Osteoblast (primary cell): ENCODE results near the gene NAV2. TPM values are rescaled to one million over a fixed set of nuclear protein-coding genes. Genes with fewer than 3 reads are reported as not detected.
"Not testable (repeated sequence)": the region's sequence is repeated elsewhere in the genome, so short reads cannot be mapped to it uniquely, and the experiment has no call there.

Source experiments
- DNase-seq: peaks from one replicate; pipeline ENCODE4 v3.0.0; 2011; ENCODE audit warnings: low spot score, mixed read lengths; ENCODE audit not compliant: insufficient read length; ENCODE audit errors: missing footprints
- H2AFZ ChIP-seq: 2 replicates; pipeline ENCODE4 v1.6.0; 2011; ENCODE audit warnings: mild to moderate bottlenecking, low read length
- H3K27ac ChIP-seq: 2 replicates; pipeline ENCODE4 v1.5.1; 2011; ENCODE audit warnings: mild to moderate bottlenecking, low read depth, low read length, moderate library complexity
- H3K27me3 ChIP-seq: 2 replicates; pipeline ENCODE4 v1.6.0; 2012; ENCODE audit warnings: mild to moderate bottlenecking, control low read depth, inconsistent platforms, low read length, moderate library complexity; ENCODE audit not compliant: insufficient read depth
- H3K36me3 ChIP-seq: 2 replicates; pipeline ENCODE4 v1.5.1; 2011; ENCODE audit warnings: mild to moderate bottlenecking, low read length, control low read depth, moderate library complexity; ENCODE audit not compliant: insufficient read depth
- H3K4me1 ChIP-seq: 2 replicates; pipeline ENCODE4 v1.5.1; 2011; ENCODE audit warnings: mild to moderate bottlenecking, low read length, control low read depth, moderate library complexity; ENCODE audit not compliant: insufficient read depth
- H3K4me2 ChIP-seq: 2 replicates; pipeline ENCODE4 v1.6.0; 2011; ENCODE audit warnings: mild to moderate bottlenecking, low read length; ENCODE audit not compliant: insufficient read depth
- H3K4me3 ChIP-seq: fragments of 200-600 bp; sonication (generic); 3 replicates; pipeline ENCODE4 v1.5.1; 2012; ENCODE audit warnings: mild to moderate bottlenecking, low read length, inconsistent platforms; ENCODE audit not compliant: insufficient read depth
- H3K79me2 ChIP-seq: 2 replicates; pipeline ENCODE4 v1.6.0; 2012; ENCODE audit warnings: mild to moderate bottlenecking, low read length, control low read depth, inconsistent platforms; ENCODE audit not compliant: insufficient read depth
- H3K9me3 ChIP-seq: 2 replicates; pipeline ENCODE4 v1.5.1; 2011; ENCODE audit warnings: low read depth, low read length, control low read depth
- H4K20me1 ChIP-seq: 2 replicates; pipeline ENCODE4 v1.6.0; 2012; ENCODE audit warnings: mild to moderate bottlenecking, low read length, control low read depth; ENCODE audit not compliant: insufficient read depth
- total RNA-seq: library from RNA; depleted of rRNA; stranded (reverse); fragments of >200 nt; gene quantifications from 2 replicates; pipeline ENCODE4 v1.2.3, GENCODE V29; 2012
- TF ChIP-seq, protein P1 (sequence below): IDR thresholded peaks from 2 replicates; pipeline ENCODE4 v1.5.1; 2011; ENCODE audit warnings: mild to moderate bottlenecking, low read depth, low read length, moderate library complexity; ENCODE audit errors: extremely low read depth

The NAV2 gene
- total RNA-seq, 1 donor = 8.7 TPM

DNA sequence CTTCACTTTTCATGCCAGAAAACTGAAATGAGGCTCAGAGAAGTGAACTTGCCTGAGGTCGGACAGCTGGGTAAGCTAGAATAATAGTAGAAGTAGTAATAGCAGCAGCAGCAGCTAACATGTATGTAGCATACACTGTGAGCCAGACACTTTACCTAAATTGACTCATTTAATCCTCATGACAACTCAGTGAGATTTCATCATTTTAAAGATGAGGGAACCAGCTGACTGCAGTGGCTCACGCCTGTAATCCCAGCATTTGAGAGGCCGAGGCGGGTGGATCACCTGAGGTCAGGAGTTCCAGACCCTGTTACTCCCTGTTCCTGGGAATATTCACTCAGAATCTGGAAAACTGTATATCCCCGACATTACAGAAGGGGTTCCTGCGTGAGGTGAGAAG lies 293.1 kb downstream of the NAV2 start:
- no peaks in the 10 kb centered on the region for H3K27me3 ChIP-seq
- no peak for DNase-seq
- peaks cover 18% of the 10 kb centered on the region for H3K79me2 ChIP-seq
- H3K36me3 ChIP-seq = no peaks in the 10 kb centered on the region
- no peak overlapping the region for H3K4me2 ChIP-seq
- TF ChIP-seq, protein P1, sequence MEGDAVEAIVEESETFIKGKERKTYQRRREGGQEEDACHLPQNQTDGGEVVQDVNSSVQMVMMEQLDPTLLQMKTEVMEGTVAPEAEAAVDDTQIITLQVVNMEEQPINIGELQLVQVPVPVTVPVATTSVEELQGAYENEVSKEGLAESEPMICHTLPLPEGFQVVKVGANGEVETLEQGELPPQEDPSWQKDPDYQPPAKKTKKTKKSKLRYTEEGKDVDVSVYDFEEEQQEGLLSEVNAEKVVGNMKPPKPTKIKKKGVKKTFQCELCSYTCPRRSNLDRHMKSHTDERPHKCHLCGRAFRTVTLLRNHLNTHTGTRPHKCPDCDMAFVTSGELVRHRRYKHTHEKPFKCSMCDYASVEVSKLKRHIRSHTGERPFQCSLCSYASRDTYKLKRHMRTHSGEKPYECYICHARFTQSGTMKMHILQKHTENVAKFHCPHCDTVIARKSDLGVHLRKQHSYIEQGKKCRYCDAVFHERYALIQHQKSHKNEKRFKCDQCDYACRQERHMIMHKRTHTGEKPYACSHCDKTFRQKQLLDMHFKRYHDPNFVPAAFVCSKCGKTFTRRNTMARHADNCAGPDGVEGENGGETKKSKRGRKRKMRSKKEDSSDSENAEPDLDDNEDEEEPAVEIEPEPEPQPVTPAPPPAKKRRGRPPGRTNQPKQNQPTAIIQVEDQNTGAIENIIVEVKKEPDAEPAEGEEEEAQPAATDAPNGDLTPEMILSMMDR = no peak
- no peaks in the 10 kb centered on the region for H4K20me1 ChIP-seq
- H3K9me3 ChIP-seq = no peaks in the 10 kb centered on the region
- H2AFZ ChIP-seq = no peak overlapping the region
- no peak overlapping the region for H3K4me3 ChIP-seq
- no peaks in the 10 kb centered on the region for H3K4me1 ChIP-seq
- no peak overlapping the region for H3K27ac ChIP-seq

DNA sequence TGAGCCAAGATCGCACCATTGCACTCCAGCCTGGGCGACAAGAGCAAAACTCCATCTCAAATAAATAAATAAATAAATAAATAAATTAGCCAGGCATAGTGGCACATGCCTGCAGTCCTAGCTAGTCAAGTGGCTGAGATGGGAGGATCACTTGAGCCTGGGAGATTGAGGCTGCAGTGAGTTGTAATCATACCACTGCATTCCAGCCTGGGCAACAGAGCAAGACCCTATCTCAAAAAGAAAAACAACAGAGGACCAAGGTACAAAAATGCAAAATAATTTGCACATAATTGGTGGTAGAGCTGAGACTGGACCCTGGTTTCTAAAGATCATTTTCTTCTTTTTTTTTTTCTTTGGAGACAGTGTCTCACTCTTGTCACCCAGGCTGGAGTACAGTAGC lies 294.0 kb downstream of the NAV2 start:
- not testable (repeated sequence) for DNase-seq, H3K4me1 ChIP-seq, H3K27me3 ChIP-seq

DNA sequence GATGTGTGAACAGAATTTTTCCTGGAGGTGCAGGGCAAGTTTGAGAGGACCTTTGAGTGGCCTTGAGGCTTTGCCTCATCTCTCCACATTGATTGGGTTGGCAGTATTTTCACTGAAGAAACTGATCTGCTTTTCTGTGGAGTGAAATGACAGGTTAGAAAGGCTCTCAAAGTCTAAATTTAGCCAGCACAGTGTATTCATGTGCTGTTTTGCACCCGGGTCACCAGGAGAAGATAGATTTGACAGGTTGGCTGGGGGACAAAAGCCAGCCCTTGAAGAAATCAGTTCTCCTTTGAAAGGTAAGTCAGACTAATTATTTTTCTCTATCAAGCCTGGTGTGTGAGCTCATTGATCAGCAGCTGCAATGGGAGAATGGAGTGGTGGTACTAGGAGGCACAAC lies 294.7 kb downstream of the NAV2 start:
- Histone ChIP-seq H3K27ac (no peak overlapping the region), H3K4me1 (no peaks in the 10 kb centered on the region), H2AFZ (no peak overlapping the region), H4K20me1 (no peaks in the 10 kb centered on the region), H3K9me3 (no peaks in the 10 kb centered on the region), H3K36me3 (no peaks in the 10 kb centered on the region), H3K79me2 (peaks cover 16% of the 10 kb centered on the region), H3K4me3 (no peak overlapping the region), H3K27me3 (no peaks in the 10 kb centered on the region), H3K4me2 (no peak overlapping the region)
- no peak for DNase-seq
- TF ChIP-seq, protein P1 = no peak

More for the DNA sequence above, 294.0 kb downstream of the NAV2 start:
- peaks cover 18% of the 10 kb centered on the region for H3K79me2 ChIP-seq
- H3K27ac ChIP-seq, H3K36me3 ChIP-seq, H2AFZ ChIP-seq, H3K9me3 ChIP-seq, H3K4me2 ChIP-seq, H3K4me3 ChIP-seq, H4K20me1 ChIP-seq: not testable (repeated sequence)

DNA sequence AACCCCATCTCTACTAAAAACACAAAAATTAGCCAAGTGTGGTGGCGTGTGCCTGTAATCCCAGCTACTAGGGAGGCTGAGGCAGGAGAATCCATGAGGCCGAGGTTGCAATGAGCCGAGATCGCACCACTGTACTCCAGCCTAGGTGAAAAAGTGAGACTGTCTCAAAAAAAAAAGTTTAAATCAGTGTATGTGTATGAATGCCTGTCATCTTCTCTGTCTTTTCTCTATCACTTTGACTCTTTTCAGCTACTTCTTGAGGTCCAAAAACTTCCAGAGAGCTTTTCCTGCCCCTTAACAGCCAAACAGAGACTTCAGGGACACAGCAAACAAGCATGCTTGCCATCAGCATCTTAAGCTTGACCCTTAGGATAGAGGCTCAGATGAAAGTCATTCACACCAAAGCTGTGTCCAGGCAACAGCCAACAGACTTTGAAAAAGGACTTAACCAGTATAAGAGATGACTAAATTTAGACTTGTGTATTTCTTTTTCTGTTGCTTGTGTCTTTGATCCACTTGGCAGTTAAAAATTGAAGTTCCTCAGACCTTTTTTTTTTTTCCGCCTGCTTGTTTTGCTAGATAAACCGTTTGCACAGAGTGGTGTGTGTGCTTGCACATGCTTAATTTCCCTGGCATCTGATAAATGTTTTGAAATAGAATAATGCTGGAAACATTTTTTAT lies 295.7 kb downstream of the NAV2 start:
- Histone ChIP-seq H3K27me3 (no peaks in the 10 kb centered on the region), H3K36me3 (no peaks in the 10 kb centered on the region), H3K9me3 (no peaks in the 10 kb centered on the region), H2AFZ (no peak overlapping the region), H3K4me3 (no peak overlapping the region), H3K27ac (no peak overlapping the region), H4K20me1 (no peaks in the 10 kb centered on the region), H3K4me1 (no peaks in the 10 kb centered on the region), H3K79me2 (peaks cover 10% of the 10 kb centered on the region), H3K4me2 (no peak overlapping the region)
- no peak for DNase-seq
- TF ChIP-seq, protein P1 = no peak
